HepG2 (cell line): ENCODE results near the gene SERPINE3.

Source experiments
- GZF1 ChIP-seq: sonication (generic); formaldehyde crosslinking; IDR thresholded peaks from 2 replicates; pipeline ENCODE4 v1.5.1; 2020; ENCODE audit warnings: mild to moderate bottlenecking, missing genetic modification reagents
- HNRNPUL1 ChIP-seq: fragments of 200-400 bp; formaldehyde crosslinking; IDR thresholded peaks from 2 replicates; pipeline ENCODE4 v1.6.1; 2017; ENCODE audit warnings: low read depth, mild to moderate bottlenecking, low read length, moderate library complexity
- NFYB ChIP-seq: sonication (generic); formaldehyde crosslinking; IDR thresholded peaks from 2 replicates; pipeline ENCODE4 v1.4.0; 2020; ENCODE audit warnings: missing genetic modification reagents
- POLR2A ChIP-seq, 2 experiments: IDR thresholded peaks; 2 replicates each; pipeline ENCODE4 v1.6.1; 2011; ENCODE audit warnings: low read depth in 2 of 2, low read length in 2 of 2, mild to moderate bottlenecking in 1 of 2, moderate library complexity in 1 of 2; ENCODE audit not compliant: insufficient read depth in 1 of 2
- ZNF18 ChIP-seq: sonication (generic); formaldehyde crosslinking; IDR thresholded peaks from 2 replicates; pipeline ENCODE4 v1.8.0; 2022; ENCODE audit warnings: mild to moderate bottlenecking, missing genetic modification reagents; ENCODE audit not compliant: insufficient replicate concordance

- TF ChIP-seq HNRNPUL1 (no peak), POLR2A (IDR thresholded peaks at IDR 0.05; ENCODE audit: insufficient read depth in 1 of 2, low read depth in 2 of 2, low read length in 2 of 2) (no peak), GZF1 (CRISPR knock-in tag) (no peak), NFYB (CRISPR knock-in tag) (no peak), ZNF18 (CRISPR knock-in tag) (no peak)
Measured at GRCh38 chr13:51385114-51385513, 45.6 kb downstream of the SERPINE3 start.
